Lower lobe of right lung (tissue), 2 donors: ENCODE data around the gene CACNA1H. TPM values are rescaled to one million over a fixed set of nuclear protein-coding genes. Genes with fewer than 3 reads are reported as not detected.
"Not testable (repeated sequence)": the region's sequence is repeated elsewhere in the genome, so short reads cannot be mapped to it uniquely, and the experiment has no call there.

Experiments used
- ATAC-seq, 2 donors: fragments of 200-7000 bp; cut with Tn5 transposase; one replicate each; pipeline ENCODE4 v1.9.1; 2020 to 2022; ENCODE audit warnings: mild to moderate bottlenecking in 2 of 2, moderate library complexity in 2 of 2
- DNase-seq: peaks from one replicate; pipeline ENCODE4 v3.0.0-alpha.2; 2020
- H3K27ac ChIP-seq: fragments of 200-600 bp; one replicate; pipeline ENCODE4 v1.8.0; 2022
- H3K27me3 ChIP-seq: fragments of 200-600 bp; one replicate; pipeline ENCODE4 v1.8.0; 2022; ENCODE audit warnings: low read depth
- H3K36me3 ChIP-seq: fragments of 200-600 bp; one replicate; pipeline ENCODE4 v1.8.0; 2022; ENCODE audit warnings: mild to moderate bottlenecking
- H3K4me1 ChIP-seq: fragments of 200-600 bp; one replicate; pipeline ENCODE4 v1.8.0; 2022
- H3K4me3 ChIP-seq: fragments of 200-600 bp; one replicate; pipeline ENCODE4 v1.8.0; 2022; ENCODE audit warnings: mild to moderate bottlenecking
- H3K9me3 ChIP-seq: fragments of 200-600 bp; one replicate; pipeline ENCODE4 v1.8.0; 2022
- intact Hi-C: fragments of 100-400 bp; cut with DNase I; formaldehyde crosslinking; loops from one replicate; pipeline ENCODE4 v1.11.0; 2022
- total RNA-seq: library from RNA; stranded (reverse); fragmentation: NEBNext Ultra II Directional; extraction: Animal tissue kit (Norgen Biotek cat#: 25700); gene quantifications from one replicate; pipeline ENCODE4 v1.2.1, GENCODE V29; 2021
- TF ChIP-seq, protein P1 (sequence below): fragments of 200-600 bp; IDR thresholded peaks from one replicate; pipeline ENCODE4 v1.8.0; 2022; ENCODE audit warnings: antibody characterized with exemption, mild to moderate bottlenecking
- donor health status: DM: no; HTN: yes; CAD: no; lungs with severe emphysema.

CACNA1H gene
- total RNA-seq, 1 donor from 2014 or later, result 8.4 TPM

DNA sequence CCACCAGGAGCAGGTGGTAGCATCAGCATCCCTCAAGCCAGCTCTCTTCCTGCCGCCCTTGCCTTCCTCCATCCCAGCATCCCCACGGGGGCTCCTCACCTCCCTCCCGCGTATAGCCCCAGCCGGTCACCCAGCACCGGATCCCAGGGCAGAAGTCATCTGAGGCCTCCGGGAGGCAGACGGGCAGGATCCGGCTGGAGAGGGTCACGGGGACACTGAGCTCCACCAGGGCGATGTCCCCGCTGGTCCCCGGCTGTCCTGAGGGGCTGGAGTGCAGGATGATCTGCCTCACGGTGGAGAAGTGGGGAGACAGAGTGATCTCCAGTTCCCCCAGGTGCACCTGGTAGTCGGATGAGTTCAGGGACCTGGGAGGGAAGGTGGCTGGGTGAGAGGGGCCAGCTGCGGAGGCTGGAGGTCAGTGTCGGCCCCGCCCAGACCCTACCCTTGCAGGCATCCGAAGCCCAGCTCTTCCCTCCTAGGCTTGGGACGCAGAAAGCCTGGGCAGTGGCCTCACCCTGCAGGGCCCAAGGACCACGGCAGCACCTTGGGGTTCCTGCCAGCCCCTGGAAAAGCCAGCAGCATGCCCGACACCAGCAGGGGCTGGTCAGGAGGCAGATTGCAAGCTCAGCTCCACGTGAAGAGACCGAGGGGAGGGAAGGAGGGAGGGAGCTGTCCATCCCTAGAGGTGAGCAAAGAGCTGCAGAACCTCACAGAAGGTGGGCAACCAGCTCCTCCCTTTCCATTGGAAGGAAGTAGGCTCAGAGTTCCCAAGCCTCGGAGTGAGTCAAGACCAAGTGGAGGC is 69.8 kb downstream of the CACNA1H start:
- no peaks in the 10 kb centered on the region for H3K4me1 ChIP-seq
- intact Hi-C loops, result no loop called here
- TF ChIP-seq, protein P1, sequence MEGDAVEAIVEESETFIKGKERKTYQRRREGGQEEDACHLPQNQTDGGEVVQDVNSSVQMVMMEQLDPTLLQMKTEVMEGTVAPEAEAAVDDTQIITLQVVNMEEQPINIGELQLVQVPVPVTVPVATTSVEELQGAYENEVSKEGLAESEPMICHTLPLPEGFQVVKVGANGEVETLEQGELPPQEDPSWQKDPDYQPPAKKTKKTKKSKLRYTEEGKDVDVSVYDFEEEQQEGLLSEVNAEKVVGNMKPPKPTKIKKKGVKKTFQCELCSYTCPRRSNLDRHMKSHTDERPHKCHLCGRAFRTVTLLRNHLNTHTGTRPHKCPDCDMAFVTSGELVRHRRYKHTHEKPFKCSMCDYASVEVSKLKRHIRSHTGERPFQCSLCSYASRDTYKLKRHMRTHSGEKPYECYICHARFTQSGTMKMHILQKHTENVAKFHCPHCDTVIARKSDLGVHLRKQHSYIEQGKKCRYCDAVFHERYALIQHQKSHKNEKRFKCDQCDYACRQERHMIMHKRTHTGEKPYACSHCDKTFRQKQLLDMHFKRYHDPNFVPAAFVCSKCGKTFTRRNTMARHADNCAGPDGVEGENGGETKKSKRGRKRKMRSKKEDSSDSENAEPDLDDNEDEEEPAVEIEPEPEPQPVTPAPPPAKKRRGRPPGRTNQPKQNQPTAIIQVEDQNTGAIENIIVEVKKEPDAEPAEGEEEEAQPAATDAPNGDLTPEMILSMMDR, result no peak
- no peak for DNase-seq
- H3K36me3 ChIP-seq, result no peaks in the 10 kb centered on the region
- H3K4me3 ChIP-seq, result no peak overlapping the region
- no peaks in the 10 kb centered on the region for H3K27me3 ChIP-seq
- no peak for ATAC-seq
- H3K27ac ChIP-seq, result no peak overlapping the region
- H3K9me3 ChIP-seq, result no peaks in the 10 kb centered on the region

DNA sequence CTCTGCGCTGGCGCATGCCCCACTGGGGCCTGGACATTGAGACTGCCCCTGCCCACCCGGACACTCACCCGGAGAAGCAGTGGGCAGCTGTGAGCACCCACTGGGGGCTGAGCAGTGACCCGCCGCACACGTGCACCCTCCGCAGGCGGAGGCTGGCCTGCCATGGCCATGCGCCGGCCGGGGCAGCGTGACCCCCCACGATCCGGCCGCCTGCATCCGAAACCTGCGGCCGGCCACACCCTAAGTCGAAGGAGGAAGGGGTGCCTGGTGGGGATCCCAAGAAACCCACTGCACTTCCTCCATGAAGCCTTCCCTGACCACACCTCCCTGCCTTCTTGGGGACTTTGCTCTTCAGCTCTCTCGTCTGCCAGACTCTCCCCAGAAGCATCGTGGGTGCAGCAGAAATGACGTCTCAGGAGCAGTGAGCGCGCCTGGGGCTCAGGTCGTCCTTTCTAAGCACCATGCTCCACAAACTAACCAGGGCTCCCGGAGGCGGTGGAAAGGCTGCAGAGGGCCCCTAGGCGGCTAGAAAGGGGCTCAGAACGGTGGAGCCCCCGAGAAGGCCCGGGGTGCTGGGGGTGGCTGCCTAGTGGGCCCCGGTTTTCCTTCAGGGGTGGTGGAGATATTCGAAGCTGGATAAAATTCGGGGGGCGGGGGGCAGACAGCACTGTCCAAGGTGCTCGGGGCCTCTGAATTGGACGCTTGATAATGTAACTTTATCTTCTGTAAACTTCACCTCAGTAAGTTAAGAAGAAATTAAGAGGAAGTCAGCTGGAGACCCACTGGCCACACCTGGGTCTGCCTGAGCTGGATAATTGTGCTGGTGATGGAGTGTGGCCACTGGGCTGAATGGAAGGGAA is 70.7 kb downstream of the CACNA1H start:
- ATAC-seq (no peak), DNase-seq (no peak)
- TF ChIP-seq, protein P1, result no peak
- H3K27ac ChIP-seq, result no peak overlapping the region
- H3K36me3 ChIP-seq, result no peaks in the 10 kb centered on the region
- no peak overlapping the region for H3K4me3 ChIP-seq
- no peaks in the 10 kb centered on the region for H3K9me3 ChIP-seq
- intact Hi-C loops, result no loop called here
- H3K4me1 ChIP-seq, result no peaks in the 10 kb centered on the region
- H3K27me3 ChIP-seq, result no peaks in the 10 kb centered on the region

GRCh38 chr16:1224558-1224957 is 71.7 kb downstream of the CACNA1H start:
- DNase-seq (no peak), ATAC-seq (no peak)
- Histone ChIP-seq H3K27me3 (no peaks in the 10 kb centered on the region), H3K27ac (no peak overlapping the region), H3K9me3 (no peaks in the 10 kb centered on the region), H3K36me3 (no peaks in the 10 kb centered on the region), H3K4me3 (no peak overlapping the region), H3K4me1 (no peaks in the 10 kb centered on the region)
- TF ChIP-seq, protein P1, result no peak
- intact Hi-C loops, result no loop called here

DNA sequence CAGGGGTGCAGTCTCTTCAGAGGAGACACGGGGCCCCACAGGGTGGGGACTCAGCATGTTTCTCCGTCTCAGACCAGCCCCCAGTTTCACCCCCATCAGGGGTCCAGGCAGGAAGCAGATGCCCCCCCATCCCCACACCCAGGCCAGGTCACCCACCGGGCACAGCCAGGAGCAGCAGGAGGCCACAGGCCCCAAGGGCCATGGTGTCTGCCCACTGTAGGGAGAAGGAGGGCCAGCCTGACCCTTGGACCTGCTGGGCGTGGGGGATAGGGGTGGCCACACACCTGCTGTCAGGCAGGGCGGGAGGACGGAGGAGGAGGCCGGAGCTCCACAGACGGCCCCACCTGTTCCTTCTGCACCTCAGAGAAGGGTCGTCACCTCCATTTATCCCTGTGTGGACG is 72.1 kb downstream of the CACNA1H start, which contains the start of gene TPSG1:
TSS of gene TPSG1 (minus strand) at position 218 of the 401 bp plus-strand sequence. CDS start at position 202, 16 bp downstream.
- no peak within 1 kb of the TSS for H3K27ac ChIP-seq
- H3K9me3 ChIP-seq, result no peaks in the 10 kb centered on the region
- no peak within 1 kb of the TSS for H3K4me3 ChIP-seq
- TF ChIP-seq, protein P1, result no peak
- no peaks in the 10 kb centered on the region for H3K4me1 ChIP-seq
- ATAC-seq (no peak), DNase-seq (no peak)
- no peaks in the 10 kb centered on the region for H3K27me3 ChIP-seq
- no peaks in the 10 kb centered on the region for H3K36me3 ChIP-seq
- intact Hi-C loops, result no loop called here

- H3K27me3 ChIP-seq, H3K4me1 ChIP-seq, H3K4me3 ChIP-seq, DNase-seq, intact Hi-C loops, H3K27ac ChIP-seq, H3K36me3 ChIP-seq, H3K9me3 ChIP-seq: not testable (repeated sequence)
- peak in 1 of 2 donors; percentile 3 for ATAC-seq
These were observed 72.9 kb downstream of the CACNA1H start for GRCh38 chr16:1225728-1226311.

DNA sequence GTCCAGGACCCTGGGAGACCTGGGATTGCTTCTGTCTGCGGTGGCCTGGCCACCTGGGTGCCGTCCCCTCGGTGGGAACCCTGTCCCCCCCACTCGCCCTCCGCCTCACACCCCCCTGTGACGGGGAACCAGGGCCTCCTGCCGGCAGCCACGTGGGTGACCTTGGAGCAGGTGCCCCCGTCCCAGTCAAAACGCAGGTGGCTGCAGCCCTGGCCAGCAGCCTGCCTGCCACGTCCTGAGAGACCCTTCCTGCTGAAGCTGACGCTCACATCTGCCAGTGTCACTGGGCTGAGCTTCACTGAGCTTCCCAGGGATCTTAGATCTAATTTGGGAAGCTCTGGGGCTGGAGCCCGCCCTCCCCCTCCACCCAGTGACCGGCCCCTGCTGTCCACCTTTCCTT is 73.8 kb downstream of the CACNA1H start:
- DNase-seq, H3K36me3 ChIP-seq, H3K27me3 ChIP-seq, H3K9me3 ChIP-seq, ATAC-seq, intact Hi-C loops, H3K4me1 ChIP-seq, H3K27ac ChIP-seq, H3K4me3 ChIP-seq: not testable (repeated sequence)

DNA sequence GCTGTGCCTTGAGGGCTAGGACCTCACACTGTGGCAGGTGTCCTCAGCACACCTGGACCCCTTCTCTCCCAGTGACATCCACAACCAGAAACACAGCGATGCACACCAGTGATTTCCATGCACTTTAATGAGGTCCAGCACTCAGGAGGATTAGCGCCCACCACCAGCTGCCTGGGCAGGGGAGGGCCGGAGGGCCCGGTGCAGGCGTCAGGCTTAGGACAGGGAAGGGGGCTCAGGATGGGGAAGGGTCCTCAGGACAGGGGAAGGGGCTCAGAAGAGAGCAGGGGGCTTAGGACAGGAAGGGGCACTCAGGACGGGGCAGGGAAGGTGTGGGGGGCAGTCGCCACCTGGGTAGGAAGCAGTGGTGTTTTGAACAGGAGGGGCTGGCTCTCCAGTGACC is 75.3 kb downstream of the CACNA1H start:
- DNase-seq, result not testable (repeated sequence)

GRCh38 chr16:1229476-1229875 is 76.6 kb downstream of the CACNA1H start:
- H3K9me3 ChIP-seq, H3K4me1 ChIP-seq, DNase-seq, H3K36me3 ChIP-seq, H3K27me3 ChIP-seq, intact Hi-C loops, ATAC-seq, H3K27ac ChIP-seq, H3K4me3 ChIP-seq: not testable (repeated sequence)

More for the DNA sequence above, 75.3 kb downstream of the CACNA1H start:
- H3K4me1 ChIP-seq, H3K4me3 ChIP-seq, H3K27ac ChIP-seq, H3K27me3 ChIP-seq, H3K36me3 ChIP-seq, ATAC-seq, intact Hi-C loops, H3K9me3 ChIP-seq: not testable (repeated sequence)

- H3K36me3 ChIP-seq, H3K27me3 ChIP-seq, H3K27ac ChIP-seq, H3K4me1 ChIP-seq, H3K4me3 ChIP-seq, intact Hi-C loops, H3K9me3 ChIP-seq, DNase-seq: not testable (repeated sequence)
- ATAC-seq, result peak in 1 of 2 donors; percentile 7
These were observed 77.2 kb downstream of the CACNA1H start, which contains the start of gene TPSB2 for GRCh38 chr16:1230084-1230470. Gene TPSB2 (minus strand): TSS chr16:1230184. CDS start chr16:1229951, 233 bp downstream.
